SH-SY5Y (cell line): ENCODE data around the gene BRD1.

Experiments
- GATA2 ChIP-seq: IDR thresholded peaks from 2 replicates; pipeline ENCODE4 v1.6.1; 2011; ENCODE audit warnings: mild to moderate bottlenecking, low read depth, low read length
- GATA3 ChIP-seq: IDR thresholded peaks from 2 replicates; pipeline ENCODE4 v1.6.1; 2011; ENCODE audit warnings: low read depth, mild to moderate bottlenecking, low read length, moderate library complexity

DNA sequence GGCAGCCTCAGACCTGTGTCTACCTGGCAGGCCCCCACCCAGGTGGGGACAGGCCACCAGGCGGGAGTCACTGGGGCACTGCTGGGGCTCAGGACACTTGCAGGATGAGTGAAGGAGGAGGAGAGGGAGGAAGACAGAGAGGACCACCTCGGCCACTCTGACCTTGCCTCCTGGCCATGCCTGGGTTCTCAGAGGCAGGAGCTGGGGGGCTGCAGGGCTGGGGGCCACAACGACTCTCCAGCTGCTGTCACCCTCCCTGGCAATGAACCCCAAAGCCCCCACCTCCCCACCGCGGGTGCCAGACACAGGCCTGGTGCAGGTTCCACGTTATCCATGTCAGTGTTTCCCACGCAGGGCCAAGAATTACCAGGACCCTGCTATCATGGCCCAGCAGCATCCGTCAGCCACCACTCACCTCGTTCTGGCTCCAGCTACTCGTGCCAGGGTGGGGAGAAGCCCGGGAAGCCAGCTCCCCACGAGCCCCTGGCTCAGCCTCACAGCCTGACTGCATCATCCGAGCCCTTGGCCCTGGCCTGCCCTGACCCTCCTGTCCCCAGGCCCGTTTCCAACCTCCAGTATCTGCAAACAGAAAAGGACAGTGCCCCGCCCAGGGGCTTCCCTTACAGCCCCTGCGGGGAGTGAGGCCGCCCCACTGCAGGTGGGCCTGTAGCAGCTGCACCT, 62.4 kb downstream of the BRD1 start:
- TF ChIP-seq GATA2 (no peak), GATA3 (no peak)
